ENCODE data around the gene ARHGEF16.
A peak's percentile ranks its signal among the peaks of the same experiment; 100 is the strongest.

- peak in 1 of 2 experiments; percentile 13; a peak in 1 of 4 replicates for TF ChIP-seq EP300 (IDR thresholded peaks at IDR 0.05; ENCODE audit: borderline replicate concordance in 1 of 2, low read depth in 1 of 2, low read length in 1 of 2)
- TF ChIP-seq RXRA (IDR thresholded peaks at IDR 0.05; ENCODE audit: borderline replicate concordance, low read depth): no peak
- TF ChIP-seq CTCF (IDR thresholded peaks at IDR 0.05): no peak
- TF ChIP-seq TCF12 (IDR thresholded peaks at IDR 0.05): no peak
Observed at GRCh38 chr1:3504151-3504821, 49.8 kb downstream of the ARHGEF16 start.

All from SK-N-SH (cell line).